Osteoblast (primary cell): ENCODE data around the gene CFAP54. TPM values are rescaled to one million over a fixed set of nuclear protein-coding genes. Genes with fewer than 3 reads are reported as not detected.
"Not testable (repeated sequence)": the region's sequence is repeated elsewhere in the genome, so short reads cannot be mapped to it uniquely, and the experiment has no call there.

Source experiments
- DNase-seq: peaks from one replicate; pipeline ENCODE4 v3.0.0; 2011; ENCODE audit warnings: low spot score, mixed read lengths; ENCODE audit not compliant: insufficient read length; ENCODE audit errors: missing footprints
- H2AFZ ChIP-seq: 2 replicates; pipeline ENCODE4 v1.6.0; 2011; ENCODE audit warnings: mild to moderate bottlenecking, low read length
- H3K27ac ChIP-seq: 2 replicates; pipeline ENCODE4 v1.5.1; 2011; ENCODE audit warnings: mild to moderate bottlenecking, low read depth, low read length, moderate library complexity
- H3K27me3 ChIP-seq: 2 replicates; pipeline ENCODE4 v1.6.0; 2012; ENCODE audit warnings: mild to moderate bottlenecking, control low read depth, inconsistent platforms, low read length, moderate library complexity; ENCODE audit not compliant: insufficient read depth
- H3K36me3 ChIP-seq: 2 replicates; pipeline ENCODE4 v1.5.1; 2011; ENCODE audit warnings: mild to moderate bottlenecking, low read length, control low read depth, moderate library complexity; ENCODE audit not compliant: insufficient read depth
- H3K4me1 ChIP-seq: 2 replicates; pipeline ENCODE4 v1.5.1; 2011; ENCODE audit warnings: mild to moderate bottlenecking, low read length, control low read depth, moderate library complexity; ENCODE audit not compliant: insufficient read depth
- H3K4me2 ChIP-seq: 2 replicates; pipeline ENCODE4 v1.6.0; 2011; ENCODE audit warnings: mild to moderate bottlenecking, low read length; ENCODE audit not compliant: insufficient read depth
- H3K4me3 ChIP-seq: fragments of 200-600 bp; sonication (generic); 3 replicates; pipeline ENCODE4 v1.5.1; 2012; ENCODE audit warnings: mild to moderate bottlenecking, low read length, inconsistent platforms; ENCODE audit not compliant: insufficient read depth
- H3K79me2 ChIP-seq: 2 replicates; pipeline ENCODE4 v1.6.0; 2012; ENCODE audit warnings: mild to moderate bottlenecking, low read length, control low read depth, inconsistent platforms; ENCODE audit not compliant: insufficient read depth
- H3K9me3 ChIP-seq: 2 replicates; pipeline ENCODE4 v1.5.1; 2011; ENCODE audit warnings: low read depth, low read length, control low read depth
- H4K20me1 ChIP-seq: 2 replicates; pipeline ENCODE4 v1.6.0; 2012; ENCODE audit warnings: mild to moderate bottlenecking, low read length, control low read depth; ENCODE audit not compliant: insufficient read depth
- CTCF ChIP-seq: IDR thresholded peaks from 2 replicates; pipeline ENCODE4 v1.5.1; 2011; ENCODE audit warnings: mild to moderate bottlenecking, low read depth, low read length, moderate library complexity; ENCODE audit errors: extremely low read depth
- total RNA-seq: library from RNA; depleted of rRNA; stranded (reverse); fragments of >200 nt; gene quantifications from 2 replicates; pipeline ENCODE4 v1.2.3, GENCODE V29; 2012

Gene CFAP54
- total RNA-seq, 1 donor = 2.2 TPM

GRCh38 chr12:96454396-96454795 lies 35.0 kb upstream of the CFAP54 start:
- Histone ChIP-seq H3K4me3 (no peak overlapping the region), H3K36me3 (no peaks in the 10 kb centered on the region), H3K27ac (no peak overlapping the region), H3K27me3 (no peaks in the 10 kb centered on the region), H2AFZ (no peak overlapping the region), H3K4me1 (no peaks in the 10 kb centered on the region), H3K79me2 (no peaks in the 10 kb centered on the region), H3K9me3 (no peaks in the 10 kb centered on the region), H4K20me1 (no peaks in the 10 kb centered on the region), H3K4me2 (no peak overlapping the region)
- no peak for TF ChIP-seq CTCF
- DNase-seq = no peak

- no peaks in the 10 kb centered on the region for H3K9me3 ChIP-seq
- H3K27ac ChIP-seq = no peak overlapping the region
These were observed 33.0 kb upstream of the CFAP54 start for GRCh38 chr12:96456265-96456974.

GRCh38 chr12:96457191-96457930 lies 32.0 kb upstream of the CFAP54 start:
- no peaks in the 10 kb centered on the region for H3K9me3 ChIP-seq
- no peak for DNase-seq
- H2AFZ ChIP-seq = no peak overlapping the region

More at GRCh38 chr12:96456265-96456974, 33.0 kb upstream of the CFAP54 start:
- TF ChIP-seq CTCF = no peak
- Histone ChIP-seq H4K20me1 (no peaks in the 10 kb centered on the region), H3K79me2 (no peaks in the 10 kb centered on the region), H3K4me1 (no peaks in the 10 kb centered on the region), H3K4me2 (no peak overlapping the region), H3K4me3 (no peak overlapping the region), H2AFZ (no peak overlapping the region), H3K27me3 (no peaks in the 10 kb centered on the region), H3K36me3 (no peaks in the 10 kb centered on the region)
- no peak for DNase-seq

GRCh38 chr12:96459281-96459680 lies 30.1 kb upstream of the CFAP54 start:
- H3K27me3 ChIP-seq, H3K4me2 ChIP-seq, H3K79me2 ChIP-seq, H2AFZ ChIP-seq, H3K27ac ChIP-seq, H4K20me1 ChIP-seq, DNase-seq, H3K4me1 ChIP-seq, H3K4me3 ChIP-seq, H3K36me3 ChIP-seq, H3K9me3 ChIP-seq: not testable (repeated sequence)

More at GRCh38 chr12:96457191-96457930, 32.0 kb upstream of the CFAP54 start:
- H3K27me3 ChIP-seq = no peaks in the 10 kb centered on the region
- no peak overlapping the region for H3K27ac ChIP-seq
- H3K4me2 ChIP-seq = no peak overlapping the region
- no peak overlapping the region for H3K4me3 ChIP-seq
- H3K36me3 ChIP-seq = no peaks in the 10 kb centered on the region
- TF ChIP-seq CTCF = no peak
- no peaks in the 10 kb centered on the region for H3K4me1 ChIP-seq
- no peaks in the 10 kb centered on the region for H4K20me1 ChIP-seq
- no peaks in the 10 kb centered on the region for H3K79me2 ChIP-seq
